Keratinocyte (primary cell): ENCODE results near the gene B4GALT7. TPM values are rescaled to one million over a fixed set of nuclear protein-coding genes. Genes with fewer than 3 reads are reported as not detected.
"Not testable (repeated sequence)": the region's sequence is repeated elsewhere in the genome, so short reads cannot be mapped to it uniquely, and the experiment has no call there.

Source experiments
- DNase-seq: peaks from one replicate; pipeline ENCODE4 v3.0.0-alpha.2; 2011; ENCODE audit warnings: low read depth, missing footprints, low spot score
- FAIRE-seq: peaks from 2 replicates; lab custom pipeline; 2011; peaks lifted over from hg19 to GRCh38; lab: Jason Lieb, UNC
- H2AFZ ChIP-seq: 2 replicates; pipeline ENCODE4 v1.6.0; 2012; ENCODE audit warnings: low read length, control low read depth, inconsistent platforms; ENCODE audit not compliant: control insufficient read depth
- H3K27ac ChIP-seq: 2 replicates; pipeline ENCODE4 v1.5.1; 2011; ENCODE audit warnings: low read length; ENCODE audit not compliant: control insufficient read depth, insufficient read depth
- H3K27me3 ChIP-seq: 3 replicates; pipeline ENCODE4 v1.6.0; 2011; ENCODE audit warnings: low read length; ENCODE audit not compliant: control insufficient read depth, insufficient read depth; ENCODE audit errors: extremely low read depth
- H3K36me3 ChIP-seq, 2 experiments: 2 replicates in 1 of 2; 3 replicates in 1 of 2; pipeline ENCODE4 v1.5.1; 2011; ENCODE audit warnings: low read length in 2 of 2, mild to moderate bottlenecking in 1 of 2; ENCODE audit not compliant: control insufficient read depth in 2 of 2, insufficient read depth in 2 of 2; ENCODE audit errors: extremely low read depth in 1 of 2
- H3K4me1 ChIP-seq: 3 replicates; pipeline ENCODE4 v1.5.1; 2011; ENCODE audit warnings: low read length; ENCODE audit not compliant: control insufficient read depth, insufficient read depth; ENCODE audit errors: extremely low read depth
- H3K4me2 ChIP-seq: 3 replicates; pipeline ENCODE4 v1.6.0; 2011; ENCODE audit warnings: low read depth, low read length; ENCODE audit not compliant: control insufficient read depth, insufficient read depth; ENCODE audit errors: extremely low read depth
- H3K4me3 ChIP-seq, 3 experiments: fragments of 200-600 bp in 1 of 3; sonication (generic) in 1 of 3; 2 replicates in 2 of 3; 3 replicates in 1 of 3; pipeline ENCODE4 v1.5.1; 2011 to 2016; ENCODE audit warnings: low read length in 3 of 3, mild to moderate bottlenecking in 3 of 3, control low read depth in 2 of 3, inconsistent platforms in 1 of 3, low read depth in 1 of 3, mixed read lengths in 1 of 3, mixed run types in 1 of 3, moderate library complexity in 1 of 3; ENCODE audit not compliant: control insufficient read depth in 2 of 3, insufficient read depth in 2 of 3; ENCODE audit errors: extremely low read depth in 1 of 3
- H3K79me2 ChIP-seq: 2 replicates; pipeline ENCODE4 v1.6.0; 2012; ENCODE audit warnings: low read length; ENCODE audit not compliant: control insufficient read depth, insufficient read depth
- H3K9ac ChIP-seq: 3 replicates; pipeline ENCODE4 v1.6.0; 2011; ENCODE audit warnings: low read length; ENCODE audit not compliant: control insufficient read depth, insufficient read depth; ENCODE audit errors: extremely low read depth
- H3K9me1 ChIP-seq: 3 replicates; pipeline ENCODE4 v1.6.0; 2011; ENCODE audit warnings: low read length; ENCODE audit not compliant: control insufficient read depth, insufficient read depth; ENCODE audit errors: extremely low read depth
- H3K9me3 ChIP-seq: 2 replicates; pipeline ENCODE4 v1.5.1; 2012; ENCODE audit warnings: low read depth, low read length; ENCODE audit not compliant: control insufficient read depth
- H4K20me1 ChIP-seq: 3 replicates; pipeline ENCODE4 v1.6.0; 2011; ENCODE audit warnings: low read length; ENCODE audit not compliant: control insufficient read depth, insufficient read depth; ENCODE audit errors: extremely low read depth
- EZH2 ChIP-seq: IDR thresholded peaks from one replicate; pipeline ENCODE4 v1.6.1; 2012; ENCODE audit warnings: inconsistent platforms, mild to moderate bottlenecking, low read length, moderate library complexity
- dilution Hi-C: fragments of 300-500 bp; cut with MboI; formaldehyde crosslinking; loops from one replicate; pipeline ENCODE4 v1.7.0; 2020; ENCODE audit warnings: low sequenced_read_pairs; ENCODE audit not compliant: extremely low pct_ligation_motif_present
- polyA plus RNA-seq, 5 experiments: library from polyadenylated mRNA; depleted of rRNA in 3 of 5; stranded (reverse) in 3 of 5; stranded (forward) in 1 of 5; unstranded in 1 of 5; fragments of >200 nt; gene quantifications; 1 replicate in 1 of 5; 2 replicates in 3 of 5; 3 replicates in 1 of 5; pipeline versions ENCODE4 v1.2.1 to v1.2.3, GENCODE V29; 2011 to 2012; ENCODE audit warnings: missing spikeins in 2 of 5, low read depth in 1 of 5, low replicate concordance in 1 of 5
- TF ChIP-seq, protein P1 (sequence below), 3 experiments: IDR thresholded peaks in 1 of 3; conservative IDR thresholded peaks in 1 of 3; optimal IDR thresholded peaks in 1 of 3; 2 replicates in 2 of 3; 3 replicates in 1 of 3; pipeline versions ENCODE3 to v1.5.1; 2011; ENCODE audit warnings: low read length in 3 of 3, mild to moderate bottlenecking in 3 of 3, moderate library complexity in 2 of 3, control low read depth in 1 of 3, inconsistent platforms in 1 of 3; ENCODE audit not compliant: insufficient read depth in 2 of 3; ENCODE audit errors: extremely low read depth in 1 of 3

Gene B4GALT7
- polyA plus RNA-seq, 1 donor (not counting 4 experiments of a cell fraction or from before 2014, with no cell fraction given) = 15.7 TPM

GRCh38 chr5:177612215-177612673, 12.3 kb downstream of the B4GALT7 start:
- H3K27ac ChIP-seq = no peak overlapping the region
- no peaks in the 10 kb centered on the region for H3K79me2 ChIP-seq
- no peaks in the 10 kb centered on the region for H3K9me3 ChIP-seq
- peaks cover 0 to 19% of the 10 kb centered on the region in 2 experiments for H3K36me3 ChIP-seq
- no peaks in the 10 kb centered on the region for H3K27me3 ChIP-seq
- H2AFZ ChIP-seq = no peak overlapping the region
- no peak for DNase-seq
- H3K4me2 ChIP-seq = no peak overlapping the region
- no peaks in the 10 kb centered on the region for H3K4me1 ChIP-seq
- no peak overlapping the region for H3K9ac ChIP-seq
- H3K4me3 ChIP-seq = no peak overlapping the region
- H4K20me1 ChIP-seq = no peaks in the 10 kb centered on the region
- no peaks in the 10 kb centered on the region for H3K9me1 ChIP-seq
- dilution Hi-C loops = no loop called here
- FAIRE-seq = no peak
- TF ChIP-seq EZH2 = no peak
- TF ChIP-seq, protein P1, sequence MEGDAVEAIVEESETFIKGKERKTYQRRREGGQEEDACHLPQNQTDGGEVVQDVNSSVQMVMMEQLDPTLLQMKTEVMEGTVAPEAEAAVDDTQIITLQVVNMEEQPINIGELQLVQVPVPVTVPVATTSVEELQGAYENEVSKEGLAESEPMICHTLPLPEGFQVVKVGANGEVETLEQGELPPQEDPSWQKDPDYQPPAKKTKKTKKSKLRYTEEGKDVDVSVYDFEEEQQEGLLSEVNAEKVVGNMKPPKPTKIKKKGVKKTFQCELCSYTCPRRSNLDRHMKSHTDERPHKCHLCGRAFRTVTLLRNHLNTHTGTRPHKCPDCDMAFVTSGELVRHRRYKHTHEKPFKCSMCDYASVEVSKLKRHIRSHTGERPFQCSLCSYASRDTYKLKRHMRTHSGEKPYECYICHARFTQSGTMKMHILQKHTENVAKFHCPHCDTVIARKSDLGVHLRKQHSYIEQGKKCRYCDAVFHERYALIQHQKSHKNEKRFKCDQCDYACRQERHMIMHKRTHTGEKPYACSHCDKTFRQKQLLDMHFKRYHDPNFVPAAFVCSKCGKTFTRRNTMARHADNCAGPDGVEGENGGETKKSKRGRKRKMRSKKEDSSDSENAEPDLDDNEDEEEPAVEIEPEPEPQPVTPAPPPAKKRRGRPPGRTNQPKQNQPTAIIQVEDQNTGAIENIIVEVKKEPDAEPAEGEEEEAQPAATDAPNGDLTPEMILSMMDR (optimal IDR thresholded peaks at IDR 0.05 in 1 of 3, IDR thresholded peaks at IDR 0.05 in 1 of 3, conservative IDR thresholded peaks at IDR 0.05 in 1 of 3; ENCODE audit: extremely low read depth in 1 of 3, insufficient read depth in 2 of 3, low read length in 3 of 3) = no peak

GRCh38 chr5:177620560-177620959, 20.6 kb downstream of the B4GALT7 start:
- H3K4me3 ChIP-seq = no peak overlapping the region
- H3K4me1 ChIP-seq = no peaks in the 10 kb centered on the region
- H3K79me2 ChIP-seq = no peaks in the 10 kb centered on the region
- DNase-seq (no peak), FAIRE-seq (no peak)
- H2AFZ ChIP-seq = no peak overlapping the region
- H3K9me3 ChIP-seq = no peaks in the 10 kb centered on the region
- TF ChIP-seq, protein P1 (optimal IDR thresholded peaks at IDR 0.05 in 1 of 3, IDR thresholded peaks at IDR 0.05 in 1 of 3, conservative IDR thresholded peaks at IDR 0.05 in 1 of 3; ENCODE audit: extremely low read depth in 1 of 3, insufficient read depth in 2 of 3, low read length in 3 of 3) = no peak
- TF ChIP-seq EZH2 = no peak
- H3K4me2 ChIP-seq = no peak overlapping the region
- H3K27me3 ChIP-seq = no peaks in the 10 kb centered on the region
- no peaks in the 10 kb centered on the region for H3K9me1 ChIP-seq
- no peak overlapping the region for H3K27ac ChIP-seq
- no peaks in the 10 kb centered on the region for H4K20me1 ChIP-seq
- H3K36me3 ChIP-seq = peaks cover 7 to 9% of the 10 kb centered on the region in 2 experiments
- dilution Hi-C loops = no loop called here
- H3K9ac ChIP-seq = no peak overlapping the region

DNA sequence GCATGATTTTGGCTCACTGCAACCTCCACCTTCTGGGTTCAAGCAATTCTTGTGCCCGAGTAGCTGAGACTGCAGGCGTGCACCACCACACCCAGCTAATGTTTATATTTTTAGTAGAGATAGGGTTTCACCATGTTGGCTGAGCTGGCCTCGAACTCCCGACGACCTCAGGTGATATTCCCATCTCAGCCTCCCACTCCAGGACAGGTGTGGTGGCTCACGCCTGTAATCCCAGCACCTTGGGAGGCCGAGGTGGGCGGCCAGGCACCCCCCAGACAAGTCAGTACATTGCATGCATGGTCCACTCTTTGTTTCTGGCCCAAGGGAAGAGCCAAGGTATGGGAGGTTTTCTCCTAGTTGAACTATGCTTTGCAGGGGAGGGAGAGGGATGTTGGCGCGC, 24.2 kb downstream of the B4GALT7 start:
- H3K4me3 ChIP-seq, DNase-seq, H3K4me1 ChIP-seq, H3K9me3 ChIP-seq, H3K27ac ChIP-seq, H3K4me2 ChIP-seq, H3K9ac ChIP-seq, dilution Hi-C loops, H4K20me1 ChIP-seq, H3K79me2 ChIP-seq, H3K36me3 ChIP-seq, H3K9me1 ChIP-seq, H3K27me3 ChIP-seq, FAIRE-seq, H2AFZ ChIP-seq: not testable (repeated sequence)

DNA sequence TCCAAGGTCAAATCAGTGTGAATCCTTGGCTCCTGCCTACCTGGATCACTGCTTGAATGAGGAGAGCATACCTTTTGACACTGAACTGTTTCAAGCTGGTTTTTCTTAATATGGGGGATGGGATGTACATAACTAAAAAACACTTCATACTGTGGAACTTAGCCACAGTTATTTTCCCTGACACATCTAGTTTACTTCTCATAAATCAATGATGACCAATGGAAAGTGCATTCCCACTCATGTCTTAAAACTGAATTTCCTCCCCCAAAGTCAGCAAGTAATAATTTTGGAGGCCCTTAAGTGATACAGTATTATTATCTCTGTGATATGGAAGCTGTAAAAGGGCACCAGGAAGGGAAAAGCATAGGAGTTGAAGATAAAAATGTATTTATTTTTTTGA, 30.3 kb downstream of the B4GALT7 start:
- H3K4me2 ChIP-seq, H3K4me3 ChIP-seq, H3K9ac ChIP-seq, H3K27me3 ChIP-seq, H3K27ac ChIP-seq, H4K20me1 ChIP-seq, H3K9me3 ChIP-seq, H3K4me1 ChIP-seq, H3K79me2 ChIP-seq, H3K9me1 ChIP-seq, H2AFZ ChIP-seq, FAIRE-seq, H3K36me3 ChIP-seq, dilution Hi-C loops, DNase-seq: not testable (repeated sequence)
